NB4 (cell line): ENCODE data around the gene FABP3.
A peak's percentile ranks its signal among the peaks of the same experiment; 100 is the strongest.

Experiments used
- DNase-seq: peaks from one replicate; pipeline ENCODE4 v3.0.0; 2010; ENCODE audit warnings: low read depth
- H3K4me3 ChIP-seq: one replicate; pipeline ENCODE4 v1.5.1; 2011; ENCODE audit warnings: mild to moderate bottlenecking, low read depth, low read length, moderate library complexity
- MAX ChIP-seq: IDR thresholded peaks from 2 replicates; pipeline ENCODE4 v1.6.1; 2011; ENCODE audit warnings: low read depth, low read length
- MYC ChIP-seq: IDR thresholded peaks from 2 replicates; pipeline ENCODE4 v1.6.1; 2011; ENCODE audit warnings: low read depth, low read length
- POLR2A ChIP-seq: IDR thresholded peaks from 2 replicates; pipeline ENCODE4 v1.6.1; 2011; ENCODE audit warnings: mild to moderate bottlenecking; ENCODE audit not compliant: insufficient read length; ENCODE audit errors: extremely low read depth
- TF ChIP-seq, protein P1 (sequence below): IDR thresholded peaks from one replicate; pipeline ENCODE4 v1.5.1; 2012; ENCODE audit warnings: low read depth, low read length

FABP3 gene

DNA sequence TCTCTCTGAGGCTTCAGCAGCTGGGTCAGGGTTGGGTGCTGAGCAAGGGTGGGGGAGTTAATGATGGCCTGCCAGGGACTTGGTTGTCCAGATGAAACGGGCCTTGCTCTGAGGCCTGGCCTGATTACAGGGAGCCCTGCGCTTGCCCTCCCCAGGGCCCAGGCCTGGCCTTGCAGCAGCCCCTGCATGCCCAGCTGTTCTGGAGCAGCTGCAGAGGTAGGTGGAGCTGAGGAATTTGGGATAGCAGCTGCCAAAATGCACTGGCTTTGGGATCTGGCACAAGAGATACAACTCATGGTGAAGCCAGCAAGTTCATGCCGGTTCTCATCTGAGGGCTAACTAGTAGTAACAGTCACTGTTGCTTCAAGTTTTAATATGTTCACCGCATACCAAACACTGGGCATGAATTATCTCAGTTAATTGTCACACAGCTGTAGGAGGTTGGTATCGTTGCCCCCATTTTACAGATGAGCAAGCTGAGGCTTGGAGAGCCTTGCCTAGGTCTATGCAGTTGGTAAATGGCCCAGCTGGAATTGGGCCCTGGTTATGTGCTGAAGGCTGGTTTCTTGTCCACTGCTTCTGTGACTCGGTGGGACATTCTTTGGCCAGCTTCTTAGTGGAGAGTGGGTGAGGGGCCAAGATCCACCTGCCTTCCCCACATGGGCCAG, 32.8 kb upstream of the FABP3 start:
- no peak overlapping the region for H3K4me3 ChIP-seq
- DNase-seq: no peak
- TF ChIP-seq MAX (no peak), MYC (no peak), POLR2A (no peak)
- TF ChIP-seq, protein P1, sequence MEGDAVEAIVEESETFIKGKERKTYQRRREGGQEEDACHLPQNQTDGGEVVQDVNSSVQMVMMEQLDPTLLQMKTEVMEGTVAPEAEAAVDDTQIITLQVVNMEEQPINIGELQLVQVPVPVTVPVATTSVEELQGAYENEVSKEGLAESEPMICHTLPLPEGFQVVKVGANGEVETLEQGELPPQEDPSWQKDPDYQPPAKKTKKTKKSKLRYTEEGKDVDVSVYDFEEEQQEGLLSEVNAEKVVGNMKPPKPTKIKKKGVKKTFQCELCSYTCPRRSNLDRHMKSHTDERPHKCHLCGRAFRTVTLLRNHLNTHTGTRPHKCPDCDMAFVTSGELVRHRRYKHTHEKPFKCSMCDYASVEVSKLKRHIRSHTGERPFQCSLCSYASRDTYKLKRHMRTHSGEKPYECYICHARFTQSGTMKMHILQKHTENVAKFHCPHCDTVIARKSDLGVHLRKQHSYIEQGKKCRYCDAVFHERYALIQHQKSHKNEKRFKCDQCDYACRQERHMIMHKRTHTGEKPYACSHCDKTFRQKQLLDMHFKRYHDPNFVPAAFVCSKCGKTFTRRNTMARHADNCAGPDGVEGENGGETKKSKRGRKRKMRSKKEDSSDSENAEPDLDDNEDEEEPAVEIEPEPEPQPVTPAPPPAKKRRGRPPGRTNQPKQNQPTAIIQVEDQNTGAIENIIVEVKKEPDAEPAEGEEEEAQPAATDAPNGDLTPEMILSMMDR: no peak

- no peak for TF ChIP-seq POLR2A
- no peak for TF ChIP-seq MYC
- no peak for TF ChIP-seq MAX
- TF ChIP-seq, protein P1: no peak
- no peak overlapping the region for H3K4me3 ChIP-seq
- no peak for DNase-seq
Observed at GRCh38 chr1:31401241-31401640, 28.4 kb upstream of the FABP3 start.

- TF ChIP-seq POLR2A (no peak), MAX (no peak), MYC (no peak)
- TF ChIP-seq, protein P1: no peak
- peak; percentile 83 for DNase-seq
- no peak overlapping the region for H3K4me3 ChIP-seq
Observed at GRCh38 chr1:31400393-31400792, 27.5 kb upstream of the FABP3 start.

DNA sequence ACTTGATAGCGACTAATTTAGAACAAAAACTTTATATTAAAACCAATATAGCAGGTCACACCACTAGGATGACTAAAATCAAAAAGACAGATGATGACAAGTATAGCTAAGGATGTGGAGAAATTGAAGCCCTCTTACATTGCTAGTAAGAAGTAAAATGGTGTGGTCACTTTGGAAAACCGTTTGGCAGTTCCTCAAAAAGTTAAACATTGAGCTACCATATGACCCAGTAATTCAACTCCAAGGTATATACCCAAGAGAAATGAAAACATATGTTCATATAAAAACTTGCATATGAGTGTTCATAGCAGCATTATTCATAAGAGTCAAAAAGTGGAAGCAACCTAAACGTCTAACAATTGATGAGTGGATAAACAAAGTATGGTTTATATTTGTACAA, 27.1 kb upstream of the FABP3 start:
- DNase-seq: no peak

DNA sequence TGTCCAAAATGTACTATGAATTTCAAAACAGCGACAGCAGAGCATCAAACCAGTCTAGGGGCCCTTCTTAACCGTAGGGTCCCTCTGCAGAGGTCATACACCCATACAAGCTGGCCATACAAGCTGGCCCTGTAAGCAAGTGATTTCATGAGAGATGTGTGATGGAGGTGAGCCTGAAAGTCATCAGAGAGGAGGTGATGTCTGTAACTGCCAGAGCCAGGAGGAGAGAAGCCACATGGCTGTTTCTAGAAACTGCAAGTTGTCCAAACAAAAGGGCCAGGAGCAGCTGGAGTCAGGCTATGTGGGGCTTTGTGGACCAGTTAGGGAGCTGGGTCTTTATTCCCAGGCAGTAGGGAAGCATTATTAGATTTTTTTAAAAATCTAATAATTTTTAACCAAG, 25.4 kb upstream of the FABP3 start:
- TF ChIP-seq POLR2A (no peak), MYC (no peak), MAX (no peak)
- TF ChIP-seq, protein P1: no peak
- no peak overlapping the region for H3K4me3 ChIP-seq
- DNase-seq: no peak

More for the DNA sequence above, 27.1 kb upstream of the FABP3 start:
- no peak for TF ChIP-seq MAX
- TF ChIP-seq, protein P1: no peak
- TF ChIP-seq POLR2A: no peak
- TF ChIP-seq MYC: no peak
- H3K4me3 ChIP-seq: no peak overlapping the region
